ENCODE measurements around the gene SPTBN2.
A peak's percentile ranks its signal among the peaks of the same experiment; 100 is the strongest.
"Not testable (repeated sequence)": the region's sequence is repeated elsewhere in the genome, so short reads cannot be mapped to it uniquely, and the experiment has no call there.

Gene SPTBN2

GRCh38 chr11:66727282-66728037 is 1.6 kb downstream of the SPTBN2 start:
- H4K20me1 ChIP-seq (ENCODE audit: insufficient read depth, low read length), result 0 out of 2 replicates have a peak, but pooled peaks cover 6% of the 10 kb centered on the region
- no peaks in the 10 kb centered on the region for H3K4me1 ChIP-seq (ENCODE audit: insufficient read depth, low read length)
- no peaks in the 10 kb centered on the region for H3K36me3 ChIP-seq (ENCODE audit: insufficient read depth, low read length)
- peaks cover 55% of the 10 kb centered on the region for H3K27me3 ChIP-seq (ENCODE audit: insufficient read depth, low read length, poor library complexity)
- DNase-seq (no peak), ATAC-seq (ENCODE audit: insufficient read depth, low read depth) (peak; percentile 34; the same call in 1 of the 3 replicates)
- TF ChIP-seq EZH2 (IDR thresholded peaks at IDR 0.05; ENCODE audit: borderline replicate concordance, low read depth, low read length, severe bottlenecking) (peak; percentile 96), CTCF (IDR thresholded peaks at IDR 0.05; ENCODE audit: borderline replicate concordance, extremely low read depth, low read length, poor library complexity, severe bottlenecking) (no peak)
- H3K4me3 ChIP-seq (ENCODE audit: low read depth in 1 of 2, low read length in 2 of 2), result no peak overlapping the region
- H3K79me2 ChIP-seq (ENCODE audit: insufficient read depth, low read length), result no peaks in the 10 kb centered on the region
- H3K4me2 ChIP-seq (ENCODE audit: insufficient read depth, low read length), result no peak overlapping the region
- H3K9ac ChIP-seq (ENCODE audit: low read depth, low read length), result no peak overlapping the region
- no peak overlapping the region for H2AFZ ChIP-seq (ENCODE audit: low read depth, low read length)
- no peak overlapping the region for H3K27ac ChIP-seq (ENCODE audit: low read length)
- no peaks in the 10 kb centered on the region for H3K9me3 ChIP-seq (ENCODE audit: insufficient read depth, low read length, severe bottlenecking)

- H2AFZ ChIP-seq (ENCODE audit: low read depth, low read length), result no peak overlapping the region
- no peak overlapping the region for H3K27ac ChIP-seq (ENCODE audit: low read length)
- no peaks in the 10 kb centered on the region for H3K36me3 ChIP-seq (ENCODE audit: insufficient read depth, low read length)
- H3K4me1 ChIP-seq (ENCODE audit: insufficient read depth, low read length), result peaks cover 4% of the 10 kb centered on the region
- ATAC-seq (ENCODE audit: insufficient read depth, low read depth) (no peak), DNase-seq (no peak)
- H4K20me1 ChIP-seq (ENCODE audit: insufficient read depth, low read length), result 0 out of 2 replicates have a peak, but pooled peaks cover 6% of the 10 kb centered on the region
- H3K79me2 ChIP-seq (ENCODE audit: insufficient read depth, low read length), result no peaks in the 10 kb centered on the region
- H3K9ac ChIP-seq (ENCODE audit: low read depth, low read length), result no peak overlapping the region
- no peak overlapping the region for H3K4me3 ChIP-seq (ENCODE audit: low read depth in 1 of 2, low read length in 2 of 2)
- peaks cover 46% of the 10 kb centered on the region for H3K27me3 ChIP-seq (ENCODE audit: insufficient read depth, low read length, poor library complexity)
- no peak overlapping the region for H3K4me2 ChIP-seq (ENCODE audit: insufficient read depth, low read length)
- H3K9me3 ChIP-seq (ENCODE audit: insufficient read depth, low read length, severe bottlenecking), result no peaks in the 10 kb centered on the region
- no peak for TF ChIP-seq EZH2 (IDR thresholded peaks at IDR 0.05; ENCODE audit: borderline replicate concordance, low read depth, low read length, severe bottlenecking)
These were observed 3.4 kb downstream of the SPTBN2 start for GRCh38 chr11:66725647-66726046.

GRCh38 chr11:66725114-66725513 is 3.9 kb downstream of the SPTBN2 start:
- TF ChIP-seq EZH2 (IDR thresholded peaks at IDR 0.05; ENCODE audit: borderline replicate concordance, low read depth, low read length, severe bottlenecking) (no peak), CTCF (IDR thresholded peaks at IDR 0.05; ENCODE audit: borderline replicate concordance, extremely low read depth, low read length, poor library complexity, severe bottlenecking) (no peak)
- ATAC-seq (ENCODE audit: insufficient read depth, low read depth) (no peak), DNase-seq (no peak)
- H3K9me3 ChIP-seq (ENCODE audit: insufficient read depth, low read length, severe bottlenecking), result no peaks in the 10 kb centered on the region
- H3K4me1 ChIP-seq (ENCODE audit: insufficient read depth, low read length), result peaks cover 10% of the 10 kb centered on the region
- 0 out of 2 replicates have a peak, but pooled peaks cover 6% of the 10 kb centered on the region for H4K20me1 ChIP-seq (ENCODE audit: insufficient read depth, low read length)
- H3K4me2 ChIP-seq (ENCODE audit: insufficient read depth, low read length), result no peak overlapping the region
- H3K27me3 ChIP-seq (ENCODE audit: insufficient read depth, low read length, poor library complexity), result peaks cover 46% of the 10 kb centered on the region
- no peak overlapping the region for H3K27ac ChIP-seq (ENCODE audit: low read length)
- H3K79me2 ChIP-seq (ENCODE audit: insufficient read depth, low read length), result no peaks in the 10 kb centered on the region
- H3K36me3 ChIP-seq (ENCODE audit: insufficient read depth, low read length), result no peaks in the 10 kb centered on the region
- no peak overlapping the region for H3K9ac ChIP-seq (ENCODE audit: low read depth, low read length)
- H2AFZ ChIP-seq (ENCODE audit: low read depth, low read length), result no peak overlapping the region
- H3K4me3 ChIP-seq (ENCODE audit: low read depth in 1 of 2, low read length in 2 of 2), result no peak overlapping the region

- H3K79me2 ChIP-seq (ENCODE audit: insufficient read depth, low read length); H4K20me1 ChIP-seq (ENCODE audit: insufficient read depth, low read length); ATAC-seq (ENCODE audit: insufficient read depth, low read depth); H3K4me2 ChIP-seq (ENCODE audit: insufficient read depth, low read length); H3K4me3 ChIP-seq (ENCODE audit: low read depth in 1 of 2, low read length in 2 of 2); H3K27ac ChIP-seq (ENCODE audit: low read length); DNase-seq; H3K36me3 ChIP-seq (ENCODE audit: insufficient read depth, low read length); H2AFZ ChIP-seq (ENCODE audit: low read depth, low read length); H3K9ac ChIP-seq (ENCODE audit: low read depth, low read length); H3K9me3 ChIP-seq (ENCODE audit: insufficient read depth, low read length, severe bottlenecking): not testable (repeated sequence)
- Histone ChIP-seq H3K4me1 (ENCODE audit: insufficient read depth, low read length) (peaks cover 17% of the 10 kb centered on the region), H3K27me3 (ENCODE audit: insufficient read depth, low read length, poor library complexity) (peaks cover 38% of the 10 kb centered on the region)
These were observed 4.8 kb downstream of the SPTBN2 start for GRCh38 chr11:66724167-66724566.
